HepG2 (cell line): ENCODE measurements around the gene TGM2. TPM values are rescaled to one million over a fixed set of nuclear protein-coding genes. Genes with fewer than 3 reads are reported as not detected.

Experiments used
- ATAC-seq: fragments of 200-7000 bp; cut with Tn5 transposase; 3 replicates; pipeline ENCODE4 v1.9.1; 2020; ENCODE audit warnings: mild to moderate bottlenecking, moderate library complexity
- BruUV-seq: library from RNA; stranded (reverse); fragments of 400-500 nt; replicated peaks from 2 replicates; lab custom pipeline; 2021; lab: Mats Ljungman, UMichigan
- CTCF ChIA-PET: fragments of 300-600 bp; formaldehyde crosslinking; extraction: SDS; loops from one replicate; lab custom pipeline; 2021; ENCODE audit warnings: low total read pairs, inconsistent platforms, low intra/inter-chr PET ratio; lab: Yijun Ruan, JAX
- POLR2A ChIA-PET: fragments of 350-600 bp; sonication (Branson Sonifier 250); formaldehyde crosslinking; loops from one replicate; lab custom pipeline; 2020; ENCODE audit warnings: antibody characterized with exemption, inconsistent platforms; lab: Yijun Ruan, JAX
- DNase-seq: peaks from one replicate; pipeline ENCODE4 v3.0.0-alpha.2; 2015; ENCODE audit warnings: low spot score
- FAIRE-seq: peaks from 3 replicates; lab custom pipeline; 2011; peaks lifted over from hg19 to GRCh38; lab: Jason Lieb, UNC
- H2AFZ ChIP-seq: one replicate; pipeline ENCODE4 v1.6.1; 2011; ENCODE audit warnings: low read length, inconsistent platforms
- H3K27ac ChIP-seq: fragments of 300-600 bp; 3 replicates; pipeline ENCODE4 v1.8.0; 2011; ENCODE audit warnings: mixed run types, mild to moderate bottlenecking, mixed read lengths, low read length, inconsistent platforms; ENCODE audit not compliant: insufficient read depth; ENCODE audit errors: extremely low read length
- H3K27me3 ChIP-seq, 2 experiments: fragments of 200-600 bp in 1 of 2; 2 replicates in 1 of 2; 3 replicates in 1 of 2; pipeline versions ENCODE4 v1.6.0 to v1.8.0; 2011; ENCODE audit warnings: low read length in 2 of 2, mild to moderate bottlenecking in 2 of 2, moderate library complexity in 2 of 2, inconsistent platforms in 1 of 2; ENCODE audit not compliant: insufficient read depth in 2 of 2, control insufficient read depth in 1 of 2
- H3K36me3 ChIP-seq, 2 experiments: fragments of 200-600 bp in 1 of 2; replicated peaks in 1 of 2; 2 replicates in 1 of 2; 3 replicates in 1 of 2; pipeline versions ENCODE4 v1.5.1 to v1.8.0; 2011; ENCODE audit warnings: low read length in 2 of 2, inconsistent platforms in 1 of 2; ENCODE audit not compliant: insufficient read depth in 2 of 2, control insufficient read depth in 1 of 2
- H3K4me1 ChIP-seq: 2 replicates; pipeline ENCODE4 v1.5.1; 2012; ENCODE audit warnings: low read length, inconsistent platforms; ENCODE audit not compliant: insufficient read depth
- H3K4me2 ChIP-seq: 2 replicates; pipeline ENCODE4 v1.6.0; 2011; ENCODE audit warnings: low read depth, low read length, inconsistent platforms
- H3K4me3 ChIP-seq, 3 experiments: fragments of 200-600 bp in 1 of 3; sonication (generic), shearing (Covaris generic) in 1 of 3; replicated peaks in 1 of 3; 2 replicates each; pipeline ENCODE4 v1.5.1; 2011 to 2016; ENCODE audit warnings: low read length in 3 of 3, inconsistent platforms in 2 of 3, low read depth in 2 of 3, mild to moderate bottlenecking in 2 of 3, control low read depth in 1 of 3, mixed read lengths in 1 of 3; ENCODE audit not compliant: insufficient read depth in 1 of 3
- H3K79me2 ChIP-seq: one replicate; pipeline ENCODE4 v1.6.1; 2011; ENCODE audit warnings: low read length, inconsistent platforms; ENCODE audit not compliant: insufficient read depth
- H3K9ac ChIP-seq: 2 replicates; pipeline ENCODE4 v1.6.0; 2011; ENCODE audit warnings: mild to moderate bottlenecking, low read depth, low read length, inconsistent platforms; ENCODE audit not compliant: insufficient read depth
- H3K9me3 ChIP-seq: 2 replicates; pipeline ENCODE4 v1.5.1; 2012; ENCODE audit warnings: mild to moderate bottlenecking, low read length
- H4K20me1 ChIP-seq: 2 replicates; pipeline ENCODE4 v1.6.0; 2011; ENCODE audit warnings: inconsistent platforms, mild to moderate bottlenecking, low read length, moderate library complexity; ENCODE audit not compliant: insufficient read depth
- ATF3 ChIP-seq: sonication (generic); formaldehyde crosslinking; IDR thresholded peaks from 2 replicates; pipeline ENCODE4 v1.4.0; 2020; ENCODE audit warnings: missing genetic modification reagents
- EZH2 ChIP-seq: conservative IDR thresholded peaks from 2 replicates; pipeline ENCODE4 v1.6.1; 2012; ENCODE audit warnings: mild to moderate bottlenecking, low read depth, low read length, moderate library complexity
- FOXA1 ChIP-seq, 2 experiments: fragments of 450-650 bp in 1 of 2; sonication (generic) in 1 of 2; formaldehyde crosslinking in 1 of 2; IDR thresholded peaks; 2 replicates each; pipeline versions ENCODE4 v1.4.0 to v1.6.1; 2016 to 2020; ENCODE audit warnings: missing genetic modification reagents in 1 of 2
- FOXO4 ChIP-seq: sonication (generic); formaldehyde crosslinking; conservative IDR thresholded peaks from 2 replicates; pipeline ENCODE4 v1.8.1; 2023; ENCODE audit warnings: missing genetic modification reagents
- IRF2 ChIP-seq: IDR thresholded peaks from 2 replicates; pipeline ENCODE4 v1.6.1; 2018; ENCODE audit warnings: missing genetic modification reagents, missing compliant biosample characterization
- JUN ChIP-seq: sonication (generic); formaldehyde crosslinking; IDR thresholded peaks from 2 replicates; pipeline ENCODE4 v1.4.0; 2020; ENCODE audit warnings: mild to moderate bottlenecking, missing genetic modification reagents
- KAT2B ChIP-seq: fragments of 150-350 bp; IDR thresholded peaks from 2 replicates; pipeline ENCODE4 v1.6.1; 2014; ENCODE audit warnings: low read depth, low read length, borderline replicate concordance
- MAFK ChIP-seq, 2 experiments: IDR thresholded peaks in 1 of 2; conservative IDR thresholded peaks in 1 of 2; 2 replicates each; pipeline ENCODE4 v1.6.1; 2011; ENCODE audit warnings: improper control_type of control experiment in 2 of 2, low read length in 2 of 2
- NR2F1 ChIP-seq, 2 experiments: fragments of 450-650 bp in 1 of 2; formaldehyde crosslinking in 1 of 2; IDR thresholded peaks; 2 replicates each; pipeline versions ENCODE4 v1.5.0 to v1.6.1; 2016 to 2020; ENCODE audit warnings: mild to moderate bottlenecking in 1 of 2, missing compliant biosample characterization in 1 of 2, missing genetic modification reagents in 1 of 2, moderate library complexity in 1 of 2
- SUZ12 ChIP-seq: fragments of 150-350 bp; IDR thresholded peaks from 2 replicates; pipeline ENCODE4 v1.6.1; 2014; ENCODE audit warnings: low read depth, low read length
- TERF1 ChIP-seq: sonication (generic); formaldehyde crosslinking; IDR thresholded peaks from 2 replicates; pipeline ENCODE4 v1.8.0; 2022; ENCODE audit warnings: mild to moderate bottlenecking, missing genetic modification reagents, moderate library complexity
- ZNF274 ChIP-seq: sonication (generic); formaldehyde crosslinking; IDR thresholded peaks from 2 replicates; pipeline ENCODE4 v1.5.1; 2020; ENCODE audit warnings: mild to moderate bottlenecking, missing genetic modification reagents
- ZNF878 ChIP-seq: sonication (generic); formaldehyde crosslinking; IDR thresholded peaks from 2 replicates; pipeline ENCODE4 v1.8.1; 2023; ENCODE audit warnings: mild to moderate bottlenecking, missing genetic modification reagents, moderate library complexity
- ZSCAN20 ChIP-seq: sonication (generic); formaldehyde crosslinking; IDR thresholded peaks from 2 replicates; pipeline ENCODE4 v1.4.0; 2020; ENCODE audit warnings: missing genetic modification reagents, mild to moderate bottlenecking, borderline replicate concordance
- WGBS: methylation state at CpG from one replicate; pipeline ENCODE4 v1.1.6; 2017; ENCODE audit warnings: low lambda C conversion rate; 5-methylcytosine and 5-hydroxymethylcytosine counted together
- in situ Hi-C: cut with HindIII; loops from 2 replicates; pipeline ENCODE4 v1.10.0; 2017; ENCODE audit warnings: low pct_unique_long_range_greater_than_20kb; ENCODE audit not compliant: extremely low pct_ligation_motif_present
- intact Hi-C: fragments of 100-400 bp; cut with micrococcal nuclease; formaldehyde crosslinking; loops from one replicate; pipeline ENCODE4 v1.10.0; 2022; ENCODE audit not compliant: unreplicated experiment
- polyA plus RNA-seq, 8 experiments: library from polyadenylated mRNA; depleted of rRNA in 3 of 8; stranded (reverse) in 7 of 8; unstranded in 1 of 8; fragments of >200 nt; fragmentation: Illumina TruSeq in 4 of 8; extraction: Trizol in 4 of 8; gene quantifications; 2 replicates each; pipeline versions ENCODE4 v1.2.1 to v1.2.3, GENCODE V29; 2011 to 2016; ENCODE audit warnings: low read depth in 4 of 8, missing spikeins in 1 of 8, mixed read lengths in 1 of 8; ENCODE audit not compliant: insufficient read depth in 1 of 8
- total RNA-seq, 5 experiments: library from RNA; depleted of rRNA; stranded (reverse); fragments of >200 nt; fragmentation: Illumina TruSeq; extraction: Trizol; gene quantifications; 2 replicates each; pipeline ENCODE4 v1.2.3, GENCODE V29; 2016; ENCODE audit warnings: low read depth in 1 of 5

The TGM2 gene
- total and polyA plus RNA-seq, 2 of the 13 experiments (the other 11 are each of a cell fraction or from before 2014, with no cell fraction given), result 4.2 to 46.4 TPM

GRCh38 chr20:38178581-38178980 is 13.5 kb upstream of the TGM2 start:
- Histone ChIP-seq H3K4me2 (no peak overlapping the region), H4K20me1 (no peaks in the 10 kb centered on the region), H3K4me3 (no peak overlapping the region), H3K79me2 (no peaks in the 10 kb centered on the region), H3K4me1 (peaks cover 5% of the 10 kb centered on the region), H3K27me3 (peaks cover 7 to 21% of the 10 kb centered on the region in 2 experiments; a peak in 4 of 5 replicates), H3K9ac (no peak overlapping the region), H2AFZ (no peak overlapping the region), H3K27ac (no peak overlapping the region), H3K9me3 (no peaks in the 10 kb centered on the region), H3K36me3 (no peaks in the 10 kb centered on the region)
- in situ Hi-C loops, result no loop called here
- FAIRE-seq, result no peak
- ATAC-seq, result no peak
- CTCF ChIA-PET, result no interaction called here
- no peak for TF ChIP-seq FOXA1 (IDR thresholded peaks at IDR 0.05)
- no peak for TF ChIP-seq FOXA1 (CRISPR knock-in tag; IDR thresholded peaks at IDR 0.05)
- TF ChIP-seq ATF3 (CRISPR knock-in tag), result no peak
- no peak for TF ChIP-seq KAT2B
- no peak for TF ChIP-seq ZSCAN20 (CRISPR knock-in tag)
- TF ChIP-seq JUN (CRISPR knock-in tag), result no peak
- 14% methylated on average over 4 of the region's 4 CpGs for WGBS
- intact Hi-C loops, result no loop called here
- no TSS peak for BruUV-seq
- POLR2A ChIA-PET, result no interaction called here
- no peak for DNase-seq

- ChIA-PET POLR2A (no interaction called here), CTCF (no interaction called here)
- no TSS peak for BruUV-seq
- Histone ChIP-seq H2AFZ (no peak overlapping the region), H3K79me2 (no peaks in the 10 kb centered on the region), H3K27me3 (peaks cover 7 to 21% of the 10 kb centered on the region in 2 experiments; a peak in 3 of 5 replicates), H4K20me1 (no peaks in the 10 kb centered on the region), H3K9ac (no peak overlapping the region), H3K9me3 (no peaks in the 10 kb centered on the region), H3K4me1 (peaks cover 10% of the 10 kb centered on the region), H3K4me2 (no peak overlapping the region), H3K36me3 (no peaks in the 10 kb centered on the region), H3K27ac (no peak overlapping the region), H3K4me3 (no peak overlapping the region)
- WGBS, result 8% methylated on average over 8 of the region's 8 CpGs
- intact Hi-C loops (no loop called here), in situ Hi-C loops (no loop called here)
- ATAC-seq (0 out of 3 replicates have a peak, but pooled peaks have one; percentile 15), FAIRE-seq (no peak), DNase-seq (no peak)
- TF ChIP-seq NR2F1 (CRISPR knock-in tag; IDR thresholded peaks at IDR 0.05) (no peak), ZNF274 (CRISPR knock-in tag) (no peak), TERF1 (CRISPR knock-in tag) (no peak), ZNF878 (CRISPR knock-in tag) (no peak), EZH2 (no peak), IRF2 (CRISPR knock-in tag) (no peak), FOXO4 (CRISPR knock-in tag) (0 out of 2 replicates have a peak, but pooled peaks have one; percentile 56), MAFK (conservative IDR thresholded peaks at IDR 0.05 in 1 of 2, IDR thresholded peaks at IDR 0.05 in 1 of 2; ENCODE audit: low read length in 2 of 2) (no peak), SUZ12 (no peak)
These were observed 13.0 kb upstream of the TGM2 start for GRCh38 chr20:38178065-38178491.
